Measurements from ENCODE around the gene ATG7. TPM values are rescaled to one million over a fixed set of nuclear protein-coding genes. Genes with fewer than 3 reads are reported as not detected.

Gene ATG7
- total and polyA plus RNA-seq, 4 donors: 7.4 to 53.8 (median 15.6) TPM

- H3K4me3 ChIP-seq (ENCODE audit: low read depth in 1 of 3, low read length in 3 of 3): no peak overlapping the region
- no peak overlapping the region for H3K27ac ChIP-seq (ENCODE audit: low read depth in 1 of 2, low read length in 2 of 2)
- peaks cover 5 to 14% (median 8%) of the 10 kb centered on the region in 4 donors for H3K4me1 ChIP-seq (ENCODE audit: control insufficient read depth in 4 of 4, insufficient read depth in 4 of 4, low read length in 3 of 4)
- 96% methylated on average over 12 of the region's 12 CpGs for WGBS
- no peak overlapping the region for H3K9ac ChIP-seq (ENCODE audit: low read depth in 1 of 2, low read length in 2 of 2)
- H3K36me3 ChIP-seq (ENCODE audit: control insufficient read depth in 4 of 4, insufficient read depth in 3 of 4, low read depth in 1 of 4, low read length in 3 of 4): peaks cover 4 to 18% (median 11%) of the 10 kb centered on the region in 4 donors
- no peaks in the 10 kb centered on the region for H3K9me3 ChIP-seq (ENCODE audit: control insufficient read depth in 4 of 4, low read length in 3 of 4)
- DNase-seq (ENCODE audit: low spot score): no peak
- TF ChIP-seq REST (IDR thresholded peaks at IDR 0.05): no peak
- no peak for TF ChIP-seq HNF4G (IDR thresholded peaks at IDR 0.05)
- no peak for TF ChIP-seq ATF3 (IDR thresholded peaks at IDR 0.05)
- no peak for TF ChIP-seq RXRA (IDR thresholded peaks at IDR 0.05)
- TF ChIP-seq MAX (IDR thresholded peaks at IDR 0.05): no peak
- no peak for TF ChIP-seq CTCF (IDR thresholded peaks at IDR 0.05; ENCODE audit: low read depth, low read length, missing input control)
- TF ChIP-seq SP1 (IDR thresholded peaks at IDR 0.05): no peak
- TF ChIP-seq YY1 (IDR thresholded peaks at IDR 0.05): no peak
- TF ChIP-seq RAD21 (IDR thresholded peaks at IDR 0.05): no peak
- TF ChIP-seq TAF1 (conservative IDR thresholded peaks at IDR 0.05): no peak
- no peak for TF ChIP-seq FOXA1 (IDR thresholded peaks at IDR 0.05)
- TF ChIP-seq NR2F2 (IDR thresholded peaks at IDR 0.05): no peak
- no peak for TF ChIP-seq GABPA (IDR thresholded peaks at IDR 0.05 in 1 of 2, conservative IDR thresholded peaks at IDR 0.05 in 1 of 2)
- no peak for TF ChIP-seq FOXA2 (IDR thresholded peaks at IDR 0.05)
- TF ChIP-seq ZBTB33 (IDR thresholded peaks at IDR 0.05): no peak
- TF ChIP-seq JUND (IDR thresholded peaks at IDR 0.05): no peak
- no peak for TF ChIP-seq EGR1 (IDR thresholded peaks at IDR 0.05; ENCODE audit: low read depth in 2 of 2)
- TF ChIP-seq HNF4A (conservative IDR thresholded peaks at IDR 0.05): no peak
- H3K27me3 ChIP-seq (ENCODE audit: control insufficient read depth in 4 of 4, insufficient read depth in 4 of 4, low read length in 3 of 4): no peaks in the 10 kb centered on the region
Observed at GRCh38 chr3:11554666-11555065, 282.5 kb downstream of the ATG7 start.
